ENCODE data around the gene CHMP3.

CHMP3 gene

GRCh38 chr2:86522711-86523110 is 40.5 kb downstream of the CHMP3 start:
- Histone ChIP-seq H2AFZ (ENCODE audit: low read depth, low read length, severe bottlenecking) (no peak overlapping the region), H3K4me2 (ENCODE audit: low read depth, low read length, poor library complexity, severe bottlenecking) (no peak overlapping the region), H3K4me3 (ENCODE audit: insufficient read depth, low read length, poor library complexity, severe bottlenecking) (no peak overlapping the region), H3K27ac (ENCODE audit: low read depth, low read length) (no peak overlapping the region), H3K36me3 (ENCODE audit: low read length) (peaks cover 15% of the 10 kb centered on the region), H3K9me2 (replicated peaks; ENCODE audit: insufficient read depth, low read length) (no peaks in the 10 kb centered on the region), H3F3A (ENCODE audit: insufficient read depth) (no peaks in the 10 kb centered on the region), H4K20me1 (ENCODE audit: low read depth, low read length) (no peaks in the 10 kb centered on the region), H3K9ac (ENCODE audit: low read length) (no peak overlapping the region), H3K27me3 (ENCODE audit: low read length) (no peaks in the 10 kb centered on the region), H3K79me2 (ENCODE audit: insufficient read depth, low read length) (no peaks in the 10 kb centered on the region), H3K9me3 (ENCODE audit: insufficient read depth, low read length) (peaks cover 4% of the 10 kb centered on the region; the same call in 1 of the 2 replicates)
- no peak for TF ChIP-seq CTCF (IDR thresholded peaks at IDR 0.05; ENCODE audit: insufficient read depth, low read length, poor library complexity, severe bottlenecking)
- no peak for TF ChIP-seq EZH2phosphoT487 (conservative IDR thresholded peaks at IDR 0.05; ENCODE audit: low read length)

GRCh38 chr2:86521922-86522321 is 41.3 kb downstream of the CHMP3 start:
- H3K27ac ChIP-seq (ENCODE audit: low read depth, low read length), result no peak overlapping the region
- no peaks in the 10 kb centered on the region for H3K27me3 ChIP-seq (ENCODE audit: low read length)
- no peaks in the 10 kb centered on the region for H3K79me2 ChIP-seq (ENCODE audit: insufficient read depth, low read length)
- H3K4me3 ChIP-seq (ENCODE audit: insufficient read depth, low read length, poor library complexity, severe bottlenecking), result no peak overlapping the region
- H3K36me3 ChIP-seq (ENCODE audit: low read length), result peaks cover 15% of the 10 kb centered on the region
- peaks cover 4% of the 10 kb centered on the region; the same call in 1 of the 2 replicates for H3K9me3 ChIP-seq (ENCODE audit: insufficient read depth, low read length)
- H3F3A ChIP-seq (ENCODE audit: insufficient read depth), result no peaks in the 10 kb centered on the region
- no peak overlapping the region for H3K9ac ChIP-seq (ENCODE audit: low read length)
- TF ChIP-seq EZH2phosphoT487 (conservative IDR thresholded peaks at IDR 0.05; ENCODE audit: low read length), result no peak
- no peak overlapping the region for H3K4me2 ChIP-seq (ENCODE audit: low read depth, low read length, poor library complexity, severe bottlenecking)
- no peaks in the 10 kb centered on the region for H3K9me2 ChIP-seq (replicated peaks; ENCODE audit: insufficient read depth, low read length)
- H4K20me1 ChIP-seq (ENCODE audit: low read depth, low read length), result no peaks in the 10 kb centered on the region
- H2AFZ ChIP-seq (ENCODE audit: low read depth, low read length, severe bottlenecking), result no peak overlapping the region

DNA sequence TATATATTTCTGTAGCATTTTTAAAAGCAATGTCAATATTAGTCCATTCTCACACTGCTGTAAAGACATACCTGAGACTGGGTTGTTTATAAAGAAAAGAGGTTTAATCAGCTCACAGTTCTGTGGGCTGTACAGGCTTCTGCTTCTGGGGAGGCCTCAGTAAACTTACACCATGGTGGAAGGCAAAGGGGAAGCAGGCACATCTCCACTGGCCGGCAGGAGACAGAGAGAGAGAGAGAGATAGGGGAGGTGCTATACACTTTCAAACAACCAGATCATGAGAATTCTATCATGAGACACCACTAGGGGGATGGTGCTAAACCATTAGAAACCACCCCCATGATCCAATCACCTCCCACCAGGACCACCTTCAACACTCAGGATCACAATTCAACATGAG is 43.1 kb downstream of the CHMP3 start:
- no peak overlapping the region for H3K27ac ChIP-seq (ENCODE audit: low read depth, low read length)
- no peak overlapping the region for H3K4me2 ChIP-seq (ENCODE audit: low read depth, low read length, poor library complexity, severe bottlenecking)
- H3K9me3 ChIP-seq (ENCODE audit: insufficient read depth, low read length), result peaks cover 4% of the 10 kb centered on the region; the same call in 1 of the 2 replicates
- H3K36me3 ChIP-seq (ENCODE audit: low read length), result peaks cover 15% of the 10 kb centered on the region
- no peaks in the 10 kb centered on the region for H3F3A ChIP-seq (ENCODE audit: insufficient read depth)
- H3K27me3 ChIP-seq (ENCODE audit: low read length), result no peaks in the 10 kb centered on the region
- H3K9ac ChIP-seq (ENCODE audit: low read length), result no peak overlapping the region
- H3K9me2 ChIP-seq (replicated peaks; ENCODE audit: insufficient read depth, low read length), result no peaks in the 10 kb centered on the region
- no peaks in the 10 kb centered on the region for H3K79me2 ChIP-seq (ENCODE audit: insufficient read depth, low read length)
- no peaks in the 10 kb centered on the region for H4K20me1 ChIP-seq (ENCODE audit: low read depth, low read length)
- no peak for TF ChIP-seq CTCF (IDR thresholded peaks at IDR 0.05; ENCODE audit: insufficient read depth, low read length, poor library complexity, severe bottlenecking)
- TF ChIP-seq EZH2phosphoT487 (conservative IDR thresholded peaks at IDR 0.05; ENCODE audit: low read length), result no peak
- no peak overlapping the region for H2AFZ ChIP-seq (ENCODE audit: low read depth, low read length, severe bottlenecking)
- H3K4me3 ChIP-seq (ENCODE audit: insufficient read depth, low read length, poor library complexity, severe bottlenecking), result no peak overlapping the region

DNA sequence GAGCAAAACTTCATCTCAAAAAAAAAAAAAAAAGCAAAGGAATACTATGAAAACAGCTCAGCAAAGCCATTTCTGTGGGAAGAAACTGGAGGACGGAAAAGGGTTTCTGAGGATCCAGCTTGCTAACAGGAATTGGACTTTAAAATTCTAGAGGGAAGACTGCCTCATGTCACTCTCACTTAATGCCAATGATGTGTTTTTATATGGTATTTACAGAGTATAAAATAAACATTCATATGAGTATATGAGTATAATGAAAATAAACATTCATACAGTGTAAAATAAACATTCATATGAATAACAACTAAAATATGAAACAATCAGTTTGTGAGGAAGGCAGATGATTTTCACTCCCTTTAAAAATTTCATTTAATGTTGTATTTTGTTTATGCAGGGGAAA is 43.9 kb downstream of the CHMP3 start:
- Histone ChIP-seq H3K79me2 (ENCODE audit: insufficient read depth, low read length) (no peaks in the 10 kb centered on the region), H3K36me3 (ENCODE audit: low read length) (peaks cover 13% of the 10 kb centered on the region), H4K20me1 (ENCODE audit: low read depth, low read length) (no peaks in the 10 kb centered on the region), H3K9ac (ENCODE audit: low read length) (no peak overlapping the region), H2AFZ (ENCODE audit: low read depth, low read length, severe bottlenecking) (no peak overlapping the region), H3K27ac (ENCODE audit: low read depth, low read length) (no peak overlapping the region), H3F3A (ENCODE audit: insufficient read depth) (no peaks in the 10 kb centered on the region), H3K9me2 (replicated peaks; ENCODE audit: insufficient read depth, low read length) (no peaks in the 10 kb centered on the region), H3K9me3 (ENCODE audit: insufficient read depth, low read length) (peaks cover 4% of the 10 kb centered on the region; the same call in 1 of the 2 replicates), H3K4me2 (ENCODE audit: low read depth, low read length, poor library complexity, severe bottlenecking) (no peak overlapping the region), H3K27me3 (ENCODE audit: low read length) (no peaks in the 10 kb centered on the region), H3K4me3 (ENCODE audit: insufficient read depth, low read length, poor library complexity, severe bottlenecking) (no peak overlapping the region)
- TF ChIP-seq EZH2phosphoT487 (conservative IDR thresholded peaks at IDR 0.05; ENCODE audit: low read length), result no peak
- TF ChIP-seq CTCF (IDR thresholded peaks at IDR 0.05; ENCODE audit: insufficient read depth, low read length, poor library complexity, severe bottlenecking), result no peak

Measured in SU-DHL-6 (cell line).